NCI-H748 (cell line): Measurements from ENCODE around the gene FGB.
"Not testable (repeated sequence)": the region's sequence is repeated elsewhere in the genome, so short reads cannot be mapped to it uniquely, and the experiment has no call there.

ENCODE experiments used
- DNase-seq: peaks from one replicate; lab custom pipeline; 2025; ENCODE audit not compliant: unreplicated experiment; lab: John Stamatoyannopoulos, UW

FGB gene

GRCh38 chr4:154594343-154594742 lies 31.5 kb downstream of the FGB start:
- not testable (repeated sequence) for DNase-seq

- no peak for DNase-seq
Observed at GRCh38 chr4:154595807-154596206, 33.0 kb downstream of the FGB start.

GRCh38 chr4:154597281-154597680 lies 34.5 kb downstream of the FGB start:
- DNase-seq = not testable (repeated sequence)

- DNase-seq = no peak
Observed at GRCh38 chr4:154597798-154598774, 35.3 kb downstream of the FGB start.

- DNase-seq = no peak
Observed at GRCh38 chr4:154602404-154603020, 39.7 kb downstream of the FGB start.

- DNase-seq = no peak
Observed at GRCh38 chr4:154603033-154603943, 40.5 kb downstream of the FGB start.

DNA sequence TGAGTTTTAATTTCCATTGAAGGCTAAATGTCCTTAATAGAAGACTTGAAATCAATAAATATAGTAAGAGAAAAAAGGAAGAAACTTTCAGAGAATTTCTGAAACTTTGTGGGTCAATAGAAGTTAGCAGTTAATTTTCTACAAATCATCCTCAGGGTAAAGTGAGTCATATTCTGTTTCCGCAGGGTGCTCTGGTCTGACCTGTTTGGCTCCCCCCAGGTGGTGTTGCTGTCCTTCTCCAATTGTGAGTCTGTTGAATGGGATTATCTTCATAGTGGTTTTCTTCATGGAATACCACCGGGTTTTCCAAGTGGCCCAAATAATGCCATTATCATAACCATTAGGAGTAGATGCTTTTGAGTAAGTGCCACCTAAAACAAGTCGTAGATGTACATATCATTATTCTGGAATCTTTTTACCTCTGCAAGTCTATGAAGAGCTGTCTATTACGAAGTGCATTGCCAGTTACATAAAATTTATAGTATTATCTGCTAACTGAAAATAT lies 41.9 kb downstream of the FGB start:
- DNase-seq = no peak

DNA sequence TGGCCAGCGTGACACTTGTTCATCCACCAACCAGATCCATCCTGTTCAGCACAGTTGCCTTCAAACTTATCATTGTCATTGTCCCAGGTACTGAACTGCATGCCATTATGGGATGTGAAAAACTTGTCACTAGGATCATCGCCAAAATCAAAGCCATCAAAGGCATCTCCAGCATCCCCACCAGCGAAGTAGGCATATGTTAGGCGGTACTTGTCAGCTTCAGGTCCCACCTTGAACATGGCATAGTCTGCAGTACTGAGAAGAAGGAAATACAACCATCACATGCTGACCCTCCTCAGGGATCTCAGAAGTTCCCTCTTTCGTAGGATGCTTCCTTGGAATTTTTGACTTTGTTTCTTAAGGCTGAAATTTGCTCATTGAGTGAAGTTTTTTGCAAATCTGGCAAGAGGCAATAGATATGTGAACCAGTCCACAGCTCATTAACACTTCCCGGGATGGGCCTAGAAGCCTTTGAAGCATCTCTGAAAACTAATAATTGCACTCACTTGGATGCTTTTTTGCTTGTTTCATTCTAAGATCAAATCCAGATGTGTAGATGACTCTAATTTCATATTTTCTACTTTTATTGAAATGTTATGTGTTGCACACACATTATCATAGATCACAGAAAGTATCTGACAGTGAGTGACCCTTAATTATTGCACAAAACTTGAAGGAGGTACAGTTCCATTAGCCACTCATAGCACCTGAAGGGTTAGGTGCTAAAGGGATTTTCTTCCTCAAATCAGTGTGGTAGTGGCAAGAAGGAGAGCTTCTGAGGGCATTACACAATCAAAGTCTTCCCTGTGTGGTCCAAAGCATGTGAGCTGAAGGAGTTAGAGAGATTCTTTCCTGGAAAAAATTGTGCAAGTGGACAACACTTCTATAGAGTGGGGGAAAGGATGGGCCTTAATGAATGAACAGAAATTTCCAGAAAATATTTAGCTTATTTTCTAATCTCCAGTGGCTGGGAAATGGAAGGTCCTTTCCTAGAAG lies 44.2 kb downstream of the FGB start:
- DNase-seq = no peak

DNA sequence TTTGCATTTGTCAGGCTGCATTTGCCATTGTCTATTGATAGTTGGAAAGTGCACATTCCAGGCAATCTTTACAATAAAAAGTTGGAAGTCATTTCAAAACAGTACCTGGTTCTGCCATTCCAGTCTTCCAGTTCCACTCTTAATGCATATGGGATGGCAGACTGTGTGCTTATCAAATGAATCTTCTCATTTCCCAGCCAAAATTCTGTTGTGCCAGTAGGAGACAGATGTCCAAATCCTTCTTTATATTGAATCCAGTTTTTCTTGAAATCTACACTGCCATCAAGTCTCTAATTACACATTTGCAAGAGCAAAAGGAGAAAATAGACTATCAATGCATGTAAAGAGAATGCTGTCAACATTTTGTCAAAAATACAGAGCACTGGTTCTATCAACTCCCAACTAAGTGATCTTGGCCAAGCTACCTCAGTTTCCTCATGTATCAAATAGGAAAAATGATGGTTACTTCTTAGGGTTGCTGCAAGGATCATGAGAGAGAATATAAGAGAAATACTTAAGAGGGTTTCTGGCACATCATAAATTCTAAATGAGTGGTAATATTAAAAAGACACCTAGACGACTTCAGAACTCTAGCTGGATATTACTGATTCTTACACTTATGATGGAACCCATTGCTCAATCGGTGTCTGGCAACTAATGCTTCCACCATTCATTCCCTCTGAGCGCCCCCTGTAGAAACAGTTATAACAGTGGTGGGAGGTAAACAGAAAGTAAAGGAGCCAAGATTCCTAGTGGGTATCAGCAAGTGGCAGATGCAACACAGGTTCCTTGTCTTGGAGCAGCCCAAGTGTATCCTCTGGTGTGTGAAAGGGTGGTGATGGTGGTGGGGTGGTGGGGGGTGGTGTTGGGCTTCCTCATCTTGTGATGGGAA lies 45.8 kb downstream of the FGB start:
- DNase-seq = no peak

- no peak for DNase-seq
Observed at GRCh38 chr4:154609532-154609931, 46.7 kb downstream of the FGB start.

DNA sequence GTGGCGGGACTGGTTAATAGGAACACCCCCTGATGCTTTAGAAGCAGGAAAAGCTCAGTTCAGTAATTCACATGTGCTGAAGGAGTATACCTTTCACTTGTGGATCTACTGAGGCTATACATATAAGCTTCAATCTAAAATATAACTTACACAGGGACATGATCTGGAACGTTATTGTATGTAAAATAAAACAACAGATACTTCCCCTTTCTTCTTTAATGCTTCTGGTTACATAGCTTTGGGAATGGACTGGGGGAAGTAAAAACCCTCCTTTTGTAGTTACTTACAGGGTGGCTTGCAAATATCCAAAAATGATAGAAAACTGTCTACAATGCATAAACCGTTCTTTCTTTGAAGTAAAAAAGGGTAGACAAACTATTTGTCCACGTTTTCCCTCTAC lies 47.8 kb downstream of the FGB start:
- DNase-seq = no peak

DNA sequence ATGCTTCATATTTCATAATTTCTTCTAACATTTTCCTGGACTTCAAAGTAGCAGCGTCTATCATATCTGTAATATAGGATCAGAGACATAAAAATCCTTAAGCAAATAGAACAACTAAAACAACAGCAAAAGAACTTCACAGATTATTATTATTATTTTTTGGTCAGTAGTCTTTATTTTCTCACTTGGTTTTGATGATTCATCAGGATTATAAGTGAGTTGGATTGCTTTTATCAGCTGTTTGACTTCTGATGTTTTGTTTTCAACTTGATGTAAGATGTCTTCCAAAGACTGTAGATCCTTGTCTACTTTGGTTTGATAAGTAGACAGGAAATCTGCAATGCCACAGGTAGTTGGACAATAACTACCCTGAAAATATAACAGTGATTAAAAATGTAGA lies 49.0 kb downstream of the FGB start:
- no peak for DNase-seq

GRCh38 chr4:154612472-154613414 lies 49.9 kb downstream of the FGB start, which contains the start of gene FGG:
Gene FGG (minus strand): TSS chr4:154612656. CDS start chr4:154612609, 47 bp downstream.
- no peak for DNase-seq

DNA sequence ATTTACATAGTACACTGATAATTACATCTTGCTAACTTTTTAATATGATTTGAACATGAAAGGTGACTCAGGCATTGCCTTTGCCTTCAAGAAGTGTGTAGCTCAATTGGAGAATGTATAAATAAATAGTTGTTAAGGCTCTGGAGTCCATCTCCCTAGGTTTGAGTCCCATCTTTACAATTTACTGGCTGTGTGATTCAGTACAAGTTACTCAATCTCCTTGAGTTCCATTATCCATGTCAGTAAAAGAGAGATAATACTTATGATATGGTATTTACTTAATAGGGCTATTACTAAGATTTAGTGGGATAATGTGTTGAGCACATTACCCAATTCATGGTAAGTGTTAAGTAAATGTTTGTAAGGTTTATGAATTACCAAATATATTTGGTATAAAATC lies 51.5 kb downstream of the FGB start:
- no peak for DNase-seq

DNA sequence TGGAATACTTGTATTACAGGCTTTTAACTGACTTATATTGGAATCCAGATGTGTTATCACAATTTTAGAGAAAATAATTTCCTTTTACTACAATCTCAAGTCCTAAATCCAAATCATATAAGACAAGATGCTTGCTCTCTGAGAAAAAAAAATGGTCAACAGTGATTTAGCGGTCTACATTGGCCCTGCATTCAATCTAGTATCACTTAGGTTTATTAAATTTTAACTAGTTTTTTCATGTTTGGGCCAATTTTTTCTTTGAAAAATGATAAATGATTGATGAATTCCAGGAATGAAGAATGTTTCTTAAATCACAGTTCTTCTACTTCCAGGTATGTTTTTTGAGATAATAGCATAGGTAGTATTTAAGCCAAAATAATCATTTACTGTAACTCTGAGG lies 52.4 kb downstream of the FGB start:
- DNase-seq = no peak

- no peak for DNase-seq
Observed at GRCh38 chr4:154616287-154616686, 53.5 kb downstream of the FGB start.

GRCh38 chr4:154616731-154617130 lies 53.9 kb downstream of the FGB start:
- no peak for DNase-seq
